ENCODE data around the gene CACNG4. TPM values are rescaled to one million over a fixed set of nuclear protein-coding genes. Genes with fewer than 3 reads are reported as not detected.

Gene CACNG4
- total and polyA plus RNA-seq, 9 of the 15 experiments (the other 6 are each of a cell fraction or from before 2014, with no cell fraction given): 0.07 TPM; not detected in 8

GRCh38 chr17:67078292-67078691 lies 113.8 kb downstream of the CACNG4 start:
- in situ Hi-C loops (cut with MboI): no loop called here

GRCh38 chr17:67079491-67079890 lies 115.0 kb downstream of the CACNG4 start:
- ChIA-PET CTCF (ENCODE audit: low intra/inter-chr PET ratio) (interaction anchor here (0.6 kb wide), 1 partner anchor 69 kb away, joined by 3 read pairs; no protein-coding TSS in a partner anchor), POLR2A (no interaction called here)
- no peaks in the 10 kb centered on the region for H3K27me3 ChIP-seq (ENCODE audit: control insufficient read depth in 2 of 2, insufficient read depth in 2 of 2, low read length in 2 of 2)
- H3K4me2 ChIP-seq (ENCODE audit: insufficient read depth, low read length): no peak overlapping the region
- intact Hi-C loops (cut with micrococcal nuclease): no loop called here
- H4K20me1 ChIP-seq (replicated peaks; ENCODE audit: control insufficient read depth, insufficient read depth, low read length): no peaks in the 10 kb centered on the region
- DNase-seq (ENCODE audit: extremely low read depth in 1 of 4, low spot score in 3 of 4) (no peak), ATAC-seq (no peak), FAIRE-seq (no peak)
- 98% methylated on average over 2 of the region's 2 CpGs for WGBS (ENCODE audit: insufficient coverage, low coverage, missing lambda C conversion rate)
- no peaks in the 10 kb centered on the region for H3K9me3 ChIP-seq (replicated peaks; ENCODE audit: control insufficient read depth, insufficient read depth, low read depth, low read length)
- no peak overlapping the region for H3K4me3 ChIP-seq
- H3K27ac ChIP-seq (ENCODE audit: extremely low read depth, low read depth, low read length): no peak overlapping the region
- in situ Hi-C loops (cut with MboI): no loop called here
- no peaks in the 10 kb centered on the region for H3K4me1 ChIP-seq (replicated peaks in 1 of 2; ENCODE audit: control insufficient read depth in 2 of 2, insufficient read depth in 2 of 2, low read length in 2 of 2)
- no TSS peak for BruUV-seq (replicated peaks)
- no peak overlapping the region for H2AFZ ChIP-seq (ENCODE audit: low read depth, low read length)
- H3K36me3 ChIP-seq (ENCODE audit: control insufficient read depth, insufficient read depth, low read length): peaks cover 42% of the 10 kb centered on the region
- H3K79me2 ChIP-seq (ENCODE audit: control insufficient read depth, insufficient read depth, low read length): no peaks in the 10 kb centered on the region
- no peaks in the 10 kb centered on the region for H3K9me1 ChIP-seq (ENCODE audit: control insufficient read depth, insufficient read depth, low read length)
- H3K9ac ChIP-seq (ENCODE audit: insufficient read depth in 1 of 2, low read depth in 2 of 2, low read length in 2 of 2): no peak overlapping the region
- no peak for TF ChIP-seq ZNF324 (CRISPR knock-in tag; IDR thresholded peaks at IDR 0.05)
- no peak for TF ChIP-seq ZNF133 (CRISPR knock-in tag; IDR thresholded peaks at IDR 0.05)
- no peak for TF ChIP-seq ZNF347 (CRISPR knock-in tag; IDR thresholded peaks at IDR 0.05; ENCODE audit: low read depth)
- no peak for TF ChIP-seq ETV1 (tag; conservative IDR thresholded peaks at IDR 0.05; ENCODE audit: low read depth)
- no peak for TF ChIP-seq HCFC1 (IDR thresholded peaks at IDR 0.05; ENCODE audit: low read depth, low read length)
- TF ChIP-seq FIP1L1 (IDR thresholded peaks at IDR 0.05; ENCODE audit: low read depth, low read length, poor library complexity, severe bottlenecking): no peak
- no peak for TF ChIP-seq ZNF445 (CRISPR knock-in tag; IDR thresholded peaks at IDR 0.05; ENCODE audit: low read depth)
- no peak for TF ChIP-seq NEUROD1 (IDR thresholded peaks at IDR 0.05; ENCODE audit: borderline replicate concordance, low read depth, low read length, partially characterized antibody)
- no peak for TF ChIP-seq RBBP5 (IDR thresholded peaks at IDR 0.05; ENCODE audit: borderline replicate concordance, insufficient read depth, low read length, poor library complexity, severe bottlenecking)
- TF ChIP-seq RFX1 (IDR thresholded peaks at IDR 0.05): no peak
- TF ChIP-seq MYC (IDR thresholded peaks at IDR 0.05; ENCODE audit: low read depth, low read length): no peak
- TF ChIP-seq MYC (CRISPR knock-in tag; IDR thresholded peaks at IDR 0.05; ENCODE audit: borderline replicate concordance, low read depth): no peak

More at GRCh38 chr17:67078292-67078691, 113.8 kb downstream of the CACNG4 start:
- no peak for ATAC-seq
- no peak for DNase-seq (ENCODE audit: extremely low read depth in 1 of 4, low spot score in 3 of 4)
- CTCF ChIA-PET (ENCODE audit: low intra/inter-chr PET ratio): no interaction called here
- intact Hi-C loops (cut with micrococcal nuclease): no loop called here
- H3K9me3 ChIP-seq (replicated peaks; ENCODE audit: control insufficient read depth, insufficient read depth, low read depth, low read length): no peaks in the 10 kb centered on the region
- H3K4me1 ChIP-seq (replicated peaks in 1 of 2; ENCODE audit: control insufficient read depth in 2 of 2, insufficient read depth in 2 of 2, low read length in 2 of 2): no peaks in the 10 kb centered on the region
- BruUV-seq (replicated peaks): no TSS peak
- TF ChIP-seq GATAD2A (IDR thresholded peaks at IDR 0.05) (no peak), ZNF584 (CRISPR knock-in tag; IDR thresholded peaks at IDR 0.05; ENCODE audit: low read depth) (no peak), SAFB2 (IDR thresholded peaks at IDR 0.05; ENCODE audit: borderline replicate concordance, low read depth, low read length, severe bottlenecking) (no peak), JUN (IDR thresholded peaks at IDR 0.05; ENCODE audit: borderline replicate concordance, low read depth, low read length) (no peak), JUN (CRISPR knock-in tag; IDR thresholded peaks at IDR 0.05; ENCODE audit: borderline replicate concordance) (no peak)
- TF ChIP-seq, protein P1, sequence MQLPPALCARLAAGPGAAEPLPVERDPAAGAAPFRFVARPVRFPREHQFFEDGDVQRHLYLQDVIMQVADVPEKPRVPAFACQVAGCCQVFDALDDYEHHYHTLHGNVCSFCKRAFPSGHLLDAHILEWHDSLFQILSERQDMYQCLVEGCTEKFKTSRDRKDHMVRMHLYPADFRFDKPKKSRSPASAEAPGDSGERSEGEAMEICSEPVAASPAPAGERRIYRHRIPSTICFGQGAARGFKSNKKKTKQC (CRISPR knock-in tag; IDR thresholded peaks at IDR 0.05): no peak
- H3K4me2 ChIP-seq (ENCODE audit: insufficient read depth, low read length): no peak overlapping the region
- H3K79me2 ChIP-seq (ENCODE audit: control insufficient read depth, insufficient read depth, low read length): no peaks in the 10 kb centered on the region
- H3K9me1 ChIP-seq (ENCODE audit: control insufficient read depth, insufficient read depth, low read length): no peaks in the 10 kb centered on the region
- no peak overlapping the region for H3K4me3 ChIP-seq
- H4K20me1 ChIP-seq (replicated peaks; ENCODE audit: control insufficient read depth, insufficient read depth, low read length): no peaks in the 10 kb centered on the region
- H2AFZ ChIP-seq (ENCODE audit: low read depth, low read length): no peak overlapping the region
- no peak overlapping the region for H3K9ac ChIP-seq (ENCODE audit: insufficient read depth in 1 of 2, low read depth in 2 of 2, low read length in 2 of 2)
- no peaks in the 10 kb centered on the region for H3K27me3 ChIP-seq (ENCODE audit: control insufficient read depth in 2 of 2, insufficient read depth in 2 of 2, low read length in 2 of 2)
- peaks cover 34% of the 10 kb centered on the region for H3K36me3 ChIP-seq (ENCODE audit: control insufficient read depth, insufficient read depth, low read length)
- no peak for FAIRE-seq
- no peak overlapping the region for H3K27ac ChIP-seq (ENCODE audit: extremely low read depth, low read depth, low read length)
- 94% methylated on average over 11 of the region's 11 CpGs for WGBS (ENCODE audit: insufficient coverage, low coverage, missing lambda C conversion rate)
- POLR2A ChIA-PET: interaction anchor here (0.6 to 1.7 kb wide), 4 partner anchors 9 to 20 kb away, joined by 3 to 4 read pairs (median 3); no protein-coding TSS in a partner anchor

Data from K562 (cell line).